ENCODE data around the gene GULP1. TPM values are rescaled to one million over a fixed set of nuclear protein-coding genes. Genes with fewer than 3 reads are reported as not detected.
A peak's percentile ranks its signal among the peaks of the same experiment; 100 is the strongest.

Gene GULP1
- total RNA-seq, 1 donor from 2014 or later, result 95.5 TPM

DNA sequence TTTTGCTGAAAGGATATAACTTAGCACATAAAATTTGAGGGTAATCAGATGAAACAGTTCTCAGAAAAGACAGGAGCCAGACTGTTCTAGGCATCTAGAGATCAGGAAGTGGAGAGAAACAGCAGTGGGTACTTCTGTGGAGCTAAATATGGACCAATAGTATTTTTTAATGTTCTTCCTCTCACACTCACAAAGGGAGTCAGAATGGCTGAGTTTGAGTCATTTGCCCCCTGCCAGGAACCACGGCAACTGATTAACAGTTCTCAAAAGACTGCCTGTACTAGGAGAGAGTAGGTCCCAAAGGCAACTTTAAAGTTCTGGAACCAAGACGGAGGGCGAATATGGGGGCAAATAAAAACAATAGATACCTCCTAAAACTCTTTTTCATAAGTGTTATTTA, 107.5 kb downstream of the GULP1 start:
- Histone ChIP-seq H3K36me3 (ENCODE audit: control insufficient read depth, insufficient read depth, low read length) (no peaks in the 10 kb centered on the region), H3K27me3 (ENCODE audit: control insufficient read depth, insufficient read depth, low read length) (no peaks in the 10 kb centered on the region), H3K4me3 (ENCODE audit: low read depth, low read length) (no peak overlapping the region)
- peak; percentile 64 for DNase-seq (ENCODE audit: low read depth)
- TF ChIP-seq, protein P1, sequence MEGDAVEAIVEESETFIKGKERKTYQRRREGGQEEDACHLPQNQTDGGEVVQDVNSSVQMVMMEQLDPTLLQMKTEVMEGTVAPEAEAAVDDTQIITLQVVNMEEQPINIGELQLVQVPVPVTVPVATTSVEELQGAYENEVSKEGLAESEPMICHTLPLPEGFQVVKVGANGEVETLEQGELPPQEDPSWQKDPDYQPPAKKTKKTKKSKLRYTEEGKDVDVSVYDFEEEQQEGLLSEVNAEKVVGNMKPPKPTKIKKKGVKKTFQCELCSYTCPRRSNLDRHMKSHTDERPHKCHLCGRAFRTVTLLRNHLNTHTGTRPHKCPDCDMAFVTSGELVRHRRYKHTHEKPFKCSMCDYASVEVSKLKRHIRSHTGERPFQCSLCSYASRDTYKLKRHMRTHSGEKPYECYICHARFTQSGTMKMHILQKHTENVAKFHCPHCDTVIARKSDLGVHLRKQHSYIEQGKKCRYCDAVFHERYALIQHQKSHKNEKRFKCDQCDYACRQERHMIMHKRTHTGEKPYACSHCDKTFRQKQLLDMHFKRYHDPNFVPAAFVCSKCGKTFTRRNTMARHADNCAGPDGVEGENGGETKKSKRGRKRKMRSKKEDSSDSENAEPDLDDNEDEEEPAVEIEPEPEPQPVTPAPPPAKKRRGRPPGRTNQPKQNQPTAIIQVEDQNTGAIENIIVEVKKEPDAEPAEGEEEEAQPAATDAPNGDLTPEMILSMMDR (IDR thresholded peaks at IDR 0.05; ENCODE audit: insufficient read depth, low read length, poor library complexity, severe bottlenecking), result no peak

DNA sequence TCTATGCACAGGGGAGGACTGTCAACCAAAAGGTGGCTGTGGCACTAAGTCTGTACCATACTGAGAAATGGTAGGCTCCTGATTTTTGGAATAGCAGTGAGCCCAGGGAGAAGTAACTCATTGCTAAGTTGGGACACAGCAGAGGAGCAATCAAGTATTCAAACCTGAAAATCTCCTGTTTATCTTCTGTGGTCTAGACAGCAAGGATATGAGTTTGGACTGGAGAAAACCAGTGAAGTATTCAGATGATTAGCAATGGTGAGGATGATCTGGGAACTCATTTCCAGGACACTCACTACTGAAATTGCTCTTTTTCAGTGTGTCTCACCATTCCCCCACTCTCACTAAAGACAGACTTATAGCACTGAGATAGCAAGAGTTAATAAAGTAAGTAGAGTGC, 112.0 kb downstream of the GULP1 start:
- TF ChIP-seq, protein P1 (IDR thresholded peaks at IDR 0.05; ENCODE audit: insufficient read depth, low read length, poor library complexity, severe bottlenecking), result no peak
- no peak for DNase-seq (ENCODE audit: low read depth)
- no peaks in the 10 kb centered on the region for H3K27me3 ChIP-seq (ENCODE audit: control insufficient read depth, insufficient read depth, low read length)
- H3K4me3 ChIP-seq (ENCODE audit: low read depth, low read length), result no peak overlapping the region
- no peaks in the 10 kb centered on the region for H3K36me3 ChIP-seq (ENCODE audit: control insufficient read depth, insufficient read depth, low read length)

DNA sequence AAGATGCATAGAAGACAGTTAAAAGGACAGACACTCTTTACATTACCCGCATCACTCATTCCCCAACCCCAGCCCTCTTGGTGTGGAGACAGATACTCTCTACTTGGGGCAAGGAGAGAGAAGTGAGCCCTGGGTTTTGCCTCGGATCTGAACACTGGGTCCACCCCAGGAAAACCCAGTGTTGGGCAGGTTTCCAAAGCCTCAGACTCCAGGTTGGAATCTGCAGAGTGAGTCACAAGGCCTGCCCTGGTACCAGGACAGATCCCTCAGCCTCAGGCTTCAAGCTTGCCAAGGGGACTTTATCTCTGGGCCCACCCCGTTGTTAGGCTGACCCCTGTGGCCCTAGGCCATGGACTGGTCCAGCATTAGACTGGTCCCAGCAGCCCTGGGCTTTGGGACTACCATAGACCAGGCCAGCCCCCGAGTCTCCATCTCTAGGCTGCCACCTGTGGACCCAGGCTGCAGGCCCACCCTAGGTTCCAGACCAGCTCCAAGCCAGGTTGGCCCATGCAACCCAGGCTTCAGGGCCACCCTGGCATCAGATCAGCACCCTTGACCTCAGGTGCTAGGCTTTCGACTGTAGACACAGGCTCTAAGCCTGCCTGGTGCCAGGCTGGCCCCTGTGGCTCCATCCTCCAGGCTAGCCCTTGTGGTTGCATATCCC, 112.8 kb downstream of the GULP1 start:
- no peaks in the 10 kb centered on the region for H3K36me3 ChIP-seq (ENCODE audit: control insufficient read depth, insufficient read depth, low read length)
- no peak overlapping the region for H3K4me3 ChIP-seq (ENCODE audit: low read depth, low read length)
- DNase-seq (ENCODE audit: low read depth), result no peak
- TF ChIP-seq, protein P1 (IDR thresholded peaks at IDR 0.05; ENCODE audit: insufficient read depth, low read length, poor library complexity, severe bottlenecking), result no peak
- no peaks in the 10 kb centered on the region for H3K27me3 ChIP-seq (ENCODE audit: control insufficient read depth, insufficient read depth, low read length)

DNA sequence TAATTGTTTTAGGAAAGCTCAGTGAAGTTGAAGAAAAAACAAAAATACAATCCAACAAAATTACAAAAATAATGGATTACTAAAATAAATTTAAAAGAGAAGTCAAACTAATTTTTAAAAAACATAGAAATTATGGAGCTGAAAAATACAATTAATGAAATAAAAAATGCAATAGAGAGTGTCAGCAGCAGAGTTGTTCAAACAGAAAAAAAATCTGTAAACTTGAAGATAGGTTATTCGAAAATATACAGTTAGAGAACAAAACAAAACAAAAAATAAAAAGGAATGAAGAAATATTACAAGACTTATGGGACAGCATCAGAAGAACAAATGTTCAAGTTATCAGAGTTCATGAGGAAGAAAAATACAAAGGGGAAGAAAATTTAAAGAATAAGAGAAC, 114.7 kb downstream of the GULP1 start:
- H3K4me3 ChIP-seq (ENCODE audit: low read depth, low read length), result no peak overlapping the region
- H3K36me3 ChIP-seq (ENCODE audit: control insufficient read depth, insufficient read depth, low read length), result no peaks in the 10 kb centered on the region
- no peaks in the 10 kb centered on the region for H3K27me3 ChIP-seq (ENCODE audit: control insufficient read depth, insufficient read depth, low read length)
- DNase-seq (ENCODE audit: low read depth), result no peak
- TF ChIP-seq, protein P1 (IDR thresholded peaks at IDR 0.05; ENCODE audit: insufficient read depth, low read length, poor library complexity, severe bottlenecking), result no peak

DNA sequence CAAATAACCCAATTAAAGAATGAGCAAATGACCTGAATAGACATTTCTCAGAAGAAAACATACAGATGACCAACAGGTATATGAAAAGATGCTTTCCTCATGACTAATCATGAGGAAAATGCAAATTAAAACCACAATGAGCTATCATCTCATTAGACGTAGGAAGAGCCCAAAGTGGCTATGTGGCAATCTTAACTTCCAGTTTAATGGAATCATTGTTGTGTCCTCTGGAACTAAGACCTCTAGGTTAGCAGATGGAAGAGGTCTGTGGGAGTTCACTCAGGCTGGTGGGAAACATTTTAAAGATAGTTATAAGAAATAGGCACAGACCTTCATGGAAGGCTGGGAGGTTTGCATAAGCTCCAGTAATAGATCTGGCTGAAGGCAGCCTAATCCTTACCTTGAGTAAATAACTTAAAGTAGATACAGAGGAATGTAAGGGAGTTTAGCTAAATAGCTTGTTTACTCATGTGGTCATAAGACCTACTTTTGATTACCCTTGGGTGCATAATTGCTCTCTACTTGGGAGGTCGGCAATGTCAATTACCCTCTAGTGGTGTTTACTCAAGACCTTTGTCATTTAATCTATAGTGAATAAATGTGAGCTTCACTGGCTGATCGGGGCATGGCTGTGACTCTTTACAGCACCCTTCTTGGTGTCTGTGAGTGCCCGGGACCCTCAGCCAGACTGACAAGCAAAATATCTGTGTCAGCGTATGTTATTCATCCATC, 119.0 kb downstream of the GULP1 start:
- no peaks in the 10 kb centered on the region for H3K27me3 ChIP-seq (ENCODE audit: control insufficient read depth, insufficient read depth, low read length)
- no peak for DNase-seq (ENCODE audit: low read depth)
- H3K4me3 ChIP-seq (ENCODE audit: low read depth, low read length), result no peak overlapping the region
- no peaks in the 10 kb centered on the region for H3K36me3 ChIP-seq (ENCODE audit: control insufficient read depth, insufficient read depth, low read length)
- TF ChIP-seq, protein P1 (IDR thresholded peaks at IDR 0.05; ENCODE audit: insufficient read depth, low read length, poor library complexity, severe bottlenecking), result no peak

Measured in kidney epithelial cell (primary cell).